ENCODE results near the gene ALKAL2. TPM values are rescaled to one million over a fixed set of nuclear protein-coding genes. Genes with fewer than 3 reads are reported as not detected.

The ALKAL2 gene
- total and polyA plus RNA-seq, 7 donors: 0.33 to 8.4 (median 2.7) TPM

GRCh38 chr2:233030-233429 is 54.9 kb downstream of the ALKAL2 start:
- TF ChIP-seq EP300 (IDR thresholded peaks at IDR 0.05): no peak
- no peak for TF ChIP-seq CTCF (IDR thresholded peaks at IDR 0.05)
- TF ChIP-seq POLR2A (IDR thresholded peaks at IDR 0.05): no peak
- TF ChIP-seq POLR2AphosphoS5 (IDR thresholded peaks at IDR 0.05): no peak
- H3K27me3 ChIP-seq: no peaks in the 10 kb centered on the region
- H3K4me1 ChIP-seq: no peaks in the 10 kb centered on the region
- H3K27ac ChIP-seq: no peak overlapping the region
- no peaks in the 10 kb centered on the region for H3K9me3 ChIP-seq
- DNase-seq: no peak
- intact Hi-C loops (cut with DNase I): no loop called here
- H3K36me3 ChIP-seq: peaks cover 0 to 43% (median 3%) of the 10 kb centered on the region in 4 donors
- H3K4me3 ChIP-seq: no peak overlapping the region
- WGBS, 2 donors: 81 to 84% methylated on average over 7 of the region's 7 CpGs

GRCh38 chr2:231521-232185 is 56.2 kb downstream of the ALKAL2 start:
- Histone ChIP-seq H3K9me3 (no peaks in the 10 kb centered on the region), H3K4me1 (no peaks in the 10 kb centered on the region), H3K4me3 (no peak overlapping the region), H3K27ac (no peak overlapping the region), H3K36me3 (peaks cover 0 to 54% (median 5%) of the 10 kb centered on the region in 4 donors), H3K27me3 (no peaks in the 10 kb centered on the region)
- no peak for DNase-seq
- 84 to 87% methylated on average over 9 of the region's 9 CpGs for WGBS, 2 donors
- TF ChIP-seq POLR2AphosphoS5 (IDR thresholded peaks at IDR 0.05): no peak
- no peak for TF ChIP-seq POLR2A (IDR thresholded peaks at IDR 0.05)
- TF ChIP-seq CTCF (IDR thresholded peaks at IDR 0.05): no peak
- TF ChIP-seq EP300 (IDR thresholded peaks at IDR 0.05): no peak
- intact Hi-C loops (cut with DNase I): no loop called here

Other genes with a start within 250 kb of the ALKAL2 start
- under 1 TPM in 2 of 4 donors, not detected in 2; 0.16 to 0.41 TPM for gene FAM110C, start 241.6 kb downstream of the ALKAL2 start, total RNA-seq
- gene FAM110C, start 241.6 kb downstream of the ALKAL2 start, polyA plus RNA-seq: 10 to 100 TPM; 10.1 to 24.6 (median 15.5) TPM
- gene SH3YL1, start 24.1 kb downstream of the ALKAL2 start, total RNA-seq: 10 to 100 TPM; 17.4 to 33.5 (median 25.7) TPM
- 100 to 1,000 TPM in 1 of 3 donors, 10 to 100 TPM in 2; 62.3 to 119 (median 99.7) TPM for gene SH3YL1, start 24.1 kb downstream of the ALKAL2 start, polyA plus RNA-seq
- 10 to 100 TPM; 62.6 to 86.9 (median 82.4) TPM for gene ACP1, start 23.1 kb downstream of the ALKAL2 start, total RNA-seq
- gene ACP1, start 23.1 kb downstream of the ALKAL2 start, polyA plus RNA-seq: 100 to 1,000 TPM in 2 of 3 donors, 10 to 100 TPM in 1; 85.7 to 162 (median 101) TPM

Data from sigmoid colon (tissue), 7 donors.